ENCODE data around the gene PAFAH1B1.

The PAFAH1B1 gene

GRCh38 chr17:2700491-2701141 lies 107.2 kb downstream of the PAFAH1B1 start:
- no peak overlapping the region for H3K4me3 ChIP-seq (replicated peaks; ENCODE audit: low read depth, low read length)
- no peak for DNase-seq (ENCODE audit: extremely low read depth, insufficient read length)
- H3K36me3 ChIP-seq (ENCODE audit: control insufficient read depth, insufficient read depth, low read length), result peaks cover 50% of the 10 kb centered on the region
- no peak for TF ChIP-seq CTCF (IDR thresholded peaks at IDR 0.05; ENCODE audit: insufficient read depth, low read length, poor library complexity, severe bottlenecking)
- H3K27me3 ChIP-seq (replicated peaks; ENCODE audit: control insufficient read depth, insufficient read depth, low read length), result no peaks in the 10 kb centered on the region

- H3K27me3 ChIP-seq (replicated peaks; ENCODE audit: control insufficient read depth, insufficient read depth, low read length), result no peaks in the 10 kb centered on the region
- no peak for DNase-seq (ENCODE audit: extremely low read depth, insufficient read length)
- no peak for TF ChIP-seq CTCF (IDR thresholded peaks at IDR 0.05; ENCODE audit: insufficient read depth, low read length, poor library complexity, severe bottlenecking)
- H3K36me3 ChIP-seq (ENCODE audit: control insufficient read depth, insufficient read depth, low read length), result peaks cover 48% of the 10 kb centered on the region
- no peak overlapping the region for H3K4me3 ChIP-seq (replicated peaks; ENCODE audit: low read depth, low read length)
Measured at GRCh38 chr17:2701161-2701995, 107.9 kb downstream of the PAFAH1B1 start.

- Histone ChIP-seq H3K36me3 (ENCODE audit: control insufficient read depth, insufficient read depth, low read length) (peaks cover 47% of the 10 kb centered on the region), H3K27me3 (replicated peaks; ENCODE audit: control insufficient read depth, insufficient read depth, low read length) (no peaks in the 10 kb centered on the region), H3K4me3 (replicated peaks; ENCODE audit: low read depth, low read length) (no peak overlapping the region)
- TF ChIP-seq CTCF (IDR thresholded peaks at IDR 0.05; ENCODE audit: insufficient read depth, low read length, poor library complexity, severe bottlenecking), result no peak
- no peak for DNase-seq (ENCODE audit: extremely low read depth, insufficient read length)
Measured at GRCh38 chr17:2701996-2702741, 108.7 kb downstream of the PAFAH1B1 start.

GRCh38 chr17:2703181-2703580 lies 109.7 kb downstream of the PAFAH1B1 start:
- no peak for TF ChIP-seq CTCF (IDR thresholded peaks at IDR 0.05; ENCODE audit: insufficient read depth, low read length, poor library complexity, severe bottlenecking)
- Histone ChIP-seq H3K4me3 (replicated peaks; ENCODE audit: low read depth, low read length) (no peak overlapping the region), H3K36me3 (ENCODE audit: control insufficient read depth, insufficient read depth, low read length) (peaks cover 44% of the 10 kb centered on the region), H3K27me3 (replicated peaks; ENCODE audit: control insufficient read depth, insufficient read depth, low read length) (no peaks in the 10 kb centered on the region)
- no peak for DNase-seq (ENCODE audit: extremely low read depth, insufficient read length)

GRCh38 chr17:2703606-2704005 lies 110.2 kb downstream of the PAFAH1B1 start:
- Histone ChIP-seq H3K4me3 (replicated peaks; ENCODE audit: low read depth, low read length) (no peak overlapping the region), H3K27me3 (replicated peaks; ENCODE audit: control insufficient read depth, insufficient read depth, low read length) (no peaks in the 10 kb centered on the region), H3K36me3 (ENCODE audit: control insufficient read depth, insufficient read depth, low read length) (peaks cover 41% of the 10 kb centered on the region)
- no peak for DNase-seq (ENCODE audit: extremely low read depth, insufficient read length)
- TF ChIP-seq CTCF (IDR thresholded peaks at IDR 0.05; ENCODE audit: insufficient read depth, low read length, poor library complexity, severe bottlenecking), result no peak
